Sciatic nerve (tissue), 2 donors: ENCODE results near the gene SEMA7A. TPM values are rescaled to one million over a fixed set of nuclear protein-coding genes. Genes with fewer than 3 reads are reported as not detected.
"Not testable (repeated sequence)": the region's sequence is repeated elsewhere in the genome, so short reads cannot be mapped to it uniquely, and the experiment has no call there.

Experiments used
- ATAC-seq: fragments of 200-7000 bp; cut with Tn5 transposase; one replicate; pipeline ENCODE4 v1.9.1; 2020; ENCODE audit warnings: mild to moderate bottlenecking, moderate library complexity
- DNase-seq: peaks from one replicate; pipeline ENCODE4 v3.0.0-alpha.2; 2020; ENCODE audit warnings: low spot score
- intact Hi-C: fragments of 100-400 bp; cut with DNase I; formaldehyde crosslinking; loops from one replicate; pipeline ENCODE4 v1.14.2; 2022
- microRNA-seq: library from miRNA; unstranded; fragments of <30 nt; microRNA quantifications from one replicate; pipeline ENCODE4 v1.2.0, GENCODE V29; 2020
- total RNA-seq: library from RNA; stranded (reverse); fragmentation: NEBNext Ultra II Directional; extraction: Animal tissue kit (Norgen Biotek cat#: 25700); gene quantifications from one replicate; pipeline ENCODE4 v1.2.1, GENCODE V29; 2021
- donor health status: DM: no; HTN: no; CAD: no.
- donor health status: DM: no; HTN: no; CAD: no.

The SEMA7A gene
- total RNA-seq, 1 donor from 2014 or later: 30.9 TPM

- ATAC-seq (no peak), DNase-seq (peak; percentile 27)
- intact Hi-C loops: loop anchor here (5.0 kb wide), 2 partner anchors 248 to 263 kb away; partner anchors contain the start of gene CLK3
These were observed 64.0 kb downstream of the SEMA7A start for GRCh38 chr15:74369756-74370155.

GRCh38 chr15:74369084-74369745 lies 64.5 kb downstream of the SEMA7A start:
- no peak for ATAC-seq
- intact Hi-C loops: no loop called here
- DNase-seq: peak; percentile 56

- intact Hi-C loops: no loop called here
- ATAC-seq (no peak), DNase-seq (peak; percentile 6)
These were observed 65.6 kb downstream of the SEMA7A start for GRCh38 chr15:74368121-74368520.

GRCh38 chr15:74367296-74367854 lies 66.4 kb downstream of the SEMA7A start, which contains the start of gene CYP11A1:
Gene CYP11A1 (minus strand): TSS chr15:74367646. CDS start chr15:74367585, 61 bp downstream.
- ATAC-seq: no peak
- peak; percentile 48 for DNase-seq
- intact Hi-C loops: no loop called here

GRCh38 chr15:74365598-74366445 lies 67.9 kb downstream of the SEMA7A start:
- intact Hi-C loops: no loop called here
- peak; percentile 94 for ATAC-seq
- DNase-seq: peak; percentile 76

GRCh38 chr15:74364936-74365597 lies 68.7 kb downstream of the SEMA7A start:
- ATAC-seq (peak; percentile 35), DNase-seq (peak; percentile 45)
- intact Hi-C loops: no loop called here

- ATAC-seq: no peak
- DNase-seq: no peak
- intact Hi-C loops: no loop called here
These were observed 71.3 kb downstream of the SEMA7A start for GRCh38 chr15:74362482-74362881.

- DNase-seq, intact Hi-C loops, ATAC-seq: not testable (repeated sequence)
These were observed 72.9 kb downstream of the SEMA7A start for GRCh38 chr15:74360855-74361254.

- ATAC-seq, intact Hi-C loops: not testable (repeated sequence)
- peak; percentile 7 for DNase-seq
These were observed 74.4 kb downstream of the SEMA7A start for GRCh38 chr15:74359376-74359775.

Small RNA genes lying within 50 kb of the gene (microRNA-seq; reads per million reads assigned to microRNA genes)
- gene MIR6881: not detected

Other genes starting within 250 kb of the SEMA7A start
- gene STRA6, start 231.2 kb downstream of the SEMA7A start, total RNA-seq: 0.76 TPM
- not detected for gene CCDC33, start 197.6 kb downstream of the SEMA7A start, total RNA-seq
- gene CYP11A1, start 66.3 kb downstream of the SEMA7A start, total RNA-seq: 4.3 TPM
- 32.0 TPM for gene UBL7, start 27.2 kb upstream of the SEMA7A start, total RNA-seq
- 5.5 TPM for gene ARID3B, start 107.3 kb upstream of the SEMA7A start, total RNA-seq
- gene CLK3, start 181.9 kb upstream of the SEMA7A start, total RNA-seq: 81.7 TPM